ENCODE measurements around the gene DCC. TPM values are rescaled to one million over a fixed set of nuclear protein-coding genes. Genes with fewer than 3 reads are reported as not detected.

Gene DCC
- total RNA-seq, 2 experiments from 2014 or later: not detected

- Histone ChIP-seq H3K36me3 (ENCODE audit: insufficient read depth, low read length) (no peaks in the 10 kb centered on the region), H3K9me3 (ENCODE audit: control insufficient read depth in 1 of 2, insufficient read depth in 1 of 2, low read length in 2 of 2) (no peaks in the 10 kb centered on the region), H3K4me3 (ENCODE audit: low read length) (no peak overlapping the region), H3K27me3 (ENCODE audit: control insufficient read depth in 1 of 2, insufficient read depth in 2 of 2, low read length in 2 of 2) (no peaks in the 10 kb centered on the region), H3K4me1 (ENCODE audit: insufficient read depth, low read length) (no peaks in the 10 kb centered on the region), H3K27ac (ENCODE audit: low read depth in 1 of 2, low read length in 2 of 2) (no peak overlapping the region)
- H3K36me3 Mint-ChIP-seq (ENCODE audit: low read depth): no peaks in the 10 kb centered on the region
- H3K27me3 Mint-ChIP-seq: no peaks in the 10 kb centered on the region
- no peak for TF ChIP-seq CTCF (IDR thresholded peaks at IDR 0.05)
- no peaks in the 10 kb centered on the region for H3K4me1 Mint-ChIP-seq (ENCODE audit: low read depth)
- POLR2A ChIA-PET: no interaction called here
- intact Hi-C loops (cut with DNase I, micrococcal nuclease): no loop called here
- ATAC-seq (ENCODE audit: poor library complexity): no peak
- DNase-seq: no peak
- CTCF ChIA-PET: interaction anchor here (0.6 kb wide), 1 partner anchor 9 kb away, joined by 3 read pairs; no protein-coding TSS in a partner anchor
- H3K27ac Mint-ChIP-seq: no peak overlapping the region
- H3K4me3 Mint-ChIP-seq: no peak overlapping the region
- peaks cover 2% of the 10 kb centered on the region for H3K9me3 Mint-ChIP-seq
Observed at GRCh38 chr18:52531836-52532235, 191.8 kb downstream of the DCC start.

GRCh38 chr18:52536039-52536438, 196.0 kb downstream of the DCC start:
- H3K27me3 Mint-ChIP-seq: no peaks in the 10 kb centered on the region
- no peak overlapping the region for H3K27ac Mint-ChIP-seq
- Histone ChIP-seq H3K27me3 (ENCODE audit: control insufficient read depth in 1 of 2, insufficient read depth in 2 of 2, low read length in 2 of 2) (no peaks in the 10 kb centered on the region), H3K4me3 (ENCODE audit: low read length) (no peak overlapping the region), H3K9me3 (ENCODE audit: control insufficient read depth in 1 of 2, insufficient read depth in 1 of 2, low read length in 2 of 2) (no peaks in the 10 kb centered on the region), H3K4me1 (ENCODE audit: insufficient read depth, low read length) (no peaks in the 10 kb centered on the region), H3K36me3 (ENCODE audit: insufficient read depth, low read length) (no peaks in the 10 kb centered on the region), H3K27ac (ENCODE audit: low read depth in 1 of 2, low read length in 2 of 2) (no peak overlapping the region)
- H3K36me3 Mint-ChIP-seq (ENCODE audit: low read depth): no peaks in the 10 kb centered on the region
- H3K9me3 Mint-ChIP-seq: no peaks in the 10 kb centered on the region
- no peak overlapping the region for H3K4me3 Mint-ChIP-seq
- ChIA-PET CTCF (no interaction called here), POLR2A (no interaction called here)
- no peak for TF ChIP-seq CTCF (IDR thresholded peaks at IDR 0.05)
- no peaks in the 10 kb centered on the region for H3K4me1 Mint-ChIP-seq (ENCODE audit: low read depth)
- intact Hi-C loops (cut with DNase I, micrococcal nuclease): no loop called here
- no peak for DNase-seq
- no peak for ATAC-seq (ENCODE audit: poor library complexity)

- no peak overlapping the region for H3K4me3 ChIP-seq (ENCODE audit: low read length)
- CTCF ChIA-PET: no interaction called here
- H3K27me3 ChIP-seq (ENCODE audit: control insufficient read depth in 1 of 2, insufficient read depth in 2 of 2, low read length in 2 of 2): no peaks in the 10 kb centered on the region
- POLR2A ChIA-PET: no interaction called here
- no peaks in the 10 kb centered on the region for H3K36me3 ChIP-seq (ENCODE audit: insufficient read depth, low read length)
- no peaks in the 10 kb centered on the region for H3K4me1 Mint-ChIP-seq (ENCODE audit: low read depth)
- no peaks in the 10 kb centered on the region for H3K27me3 Mint-ChIP-seq
- no peaks in the 10 kb centered on the region for H3K9me3 ChIP-seq (ENCODE audit: control insufficient read depth in 1 of 2, insufficient read depth in 1 of 2, low read length in 2 of 2)
- no peaks in the 10 kb centered on the region for H3K9me3 Mint-ChIP-seq
- intact Hi-C loops (cut with DNase I, micrococcal nuclease): no loop called here
- ATAC-seq (ENCODE audit: poor library complexity) (no peak), DNase-seq (no peak)
- H3K4me3 Mint-ChIP-seq: no peak overlapping the region
- H3K36me3 Mint-ChIP-seq (ENCODE audit: low read depth): no peaks in the 10 kb centered on the region
- H3K27ac Mint-ChIP-seq: no peak overlapping the region
- no peak overlapping the region for H3K27ac ChIP-seq (ENCODE audit: low read depth in 1 of 2, low read length in 2 of 2)
- TF ChIP-seq CTCF (IDR thresholded peaks at IDR 0.05): no peak
- H3K4me1 ChIP-seq (ENCODE audit: insufficient read depth, low read length): no peaks in the 10 kb centered on the region
Observed at GRCh38 chr18:52537261-52537660, 197.3 kb downstream of the DCC start.
